GM12878 (cell line): ENCODE measurements around the gene PHACTR1. TPM values are rescaled to one million over a fixed set of nuclear protein-coding genes. Genes with fewer than 3 reads are reported as not detected.

Source experiments
- ATAC-seq: fragments of 200-7000 bp; cut with Tn5 transposase; 3 replicates; pipeline ENCODE4 v1.9.1; 2020; ENCODE audit warnings: mild to moderate bottlenecking, moderate library complexity
- BruUV-seq: library from RNA; stranded (reverse); fragments of 400-500 nt; replicated peaks from 2 replicates; lab custom pipeline; 2021; lab: Mats Ljungman, UMichigan
- CTCF ChIA-PET: fragments of 300-600 bp; sonication (Branson Sonifier 250); formaldehyde crosslinking; extraction: SDS; loops from one replicate; lab custom pipeline; 2021; ENCODE audit warnings: inconsistent platforms; lab: Yijun Ruan, JAX
- POLR2A ChIA-PET: fragments of 350-600 bp; formaldehyde crosslinking; extraction: SDS; loops from one replicate; lab custom pipeline; 2021; ENCODE audit warnings: inconsistent platforms; lab: Charles Lee
- RAD21 ChIA-PET: fragments of 300-600 bp; sonication (Branson Sonifier 250); formaldehyde crosslinking; loops from one replicate; lab custom pipeline; 2023; ENCODE audit warnings: antibody characterized with exemption; ENCODE audit not compliant: unreplicated experiment; lab: Charles Lee
- SMC1A ChIA-PET: fragments of 300-600 bp; sonication (Branson Sonifier 250); formaldehyde crosslinking; loops from one replicate; lab custom pipeline; 2023; ENCODE audit not compliant: unreplicated experiment, uncharacterized antibody; lab: Charles Lee
- DNase-seq: peaks from one replicate; pipeline ENCODE4 v3.0.0-alpha.2; 2011; ENCODE audit warnings: low read depth, low spot score
- FAIRE-seq: peaks from 3 replicates; lab custom pipeline; 2011; peaks lifted over from hg19 to GRCh38; lab: Jason Lieb, UNC
- H2AFZ ChIP-seq: 2 replicates; pipeline ENCODE4 v1.6.0; 2011; ENCODE audit warnings: low read depth, low read length, control low read depth; ENCODE audit not compliant: control insufficient read depth
- H3K27ac ChIP-seq: 2 replicates; pipeline ENCODE4 v1.5.1; 2011; ENCODE audit warnings: control low read depth; ENCODE audit not compliant: control insufficient read depth, insufficient read depth
- H3K27me3 ChIP-seq, 2 experiments: replicated peaks in 1 of 2; 2 replicates each; pipeline versions ENCODE4 v1.6.0 to v1.6.1; 2011; ENCODE audit warnings: low read length in 1 of 2; ENCODE audit not compliant: control insufficient read depth in 2 of 2, insufficient read depth in 2 of 2
- H3K36me3 ChIP-seq, 2 experiments: 2 replicates each; pipeline ENCODE4 v1.5.1; 2011; ENCODE audit warnings: low read length in 1 of 2; ENCODE audit not compliant: control insufficient read depth in 2 of 2, insufficient read depth in 2 of 2
- H3K4me1 ChIP-seq: 2 replicates; pipeline ENCODE4 v1.6.1; 2011; ENCODE audit warnings: mild to moderate bottlenecking, low read length, moderate library complexity, mixed read lengths; ENCODE audit not compliant: control insufficient read depth, insufficient read depth
- H3K4me2 ChIP-seq: 2 replicates; pipeline ENCODE4 v1.6.0; 2011; ENCODE audit warnings: control low read depth; ENCODE audit not compliant: control insufficient read depth, insufficient read depth
- H3K4me3 ChIP-seq: fragments of 200-600 bp; sonication (generic); 2 replicates; pipeline ENCODE4 v1.5.1; 2016
- H3K79me2 ChIP-seq: 2 replicates; pipeline ENCODE4 v1.6.0; 2011; ENCODE audit warnings: low read length; ENCODE audit not compliant: control insufficient read depth, insufficient read depth
- H3K9ac ChIP-seq: 2 replicates; pipeline ENCODE4 v1.8.0; 2011; ENCODE audit warnings: low read length, control low read depth, mixed read lengths; ENCODE audit not compliant: control insufficient read depth, insufficient read depth
- H3K9me3 ChIP-seq: replicated peaks from 3 replicates; pipeline ENCODE4 v1.5.1; 2011; ENCODE audit warnings: mild to moderate bottlenecking, low read length; ENCODE audit not compliant: control insufficient read depth, insufficient read depth
- H4K20me1 ChIP-seq: 2 replicates; pipeline ENCODE4 v1.6.0; 2011; ENCODE audit not compliant: control insufficient read depth, insufficient read depth
- ATF3 ChIP-seq: IDR thresholded peaks from 2 replicates; pipeline ENCODE4 v1.6.1; 2011; ENCODE audit warnings: low read depth, mild to moderate bottlenecking, low read length, moderate library complexity, borderline replicate concordance; ENCODE audit errors: extremely low read depth
- BMI1 ChIP-seq: fragments of 450-650 bp; IDR thresholded peaks from 2 replicates; pipeline ENCODE4 v1.6.1; 2016; ENCODE audit warnings: mild to moderate bottlenecking, moderate library complexity, borderline replicate concordance
- CBFB ChIP-seq: IDR thresholded peaks from 2 replicates; pipeline ENCODE4 v1.6.1; 2016; ENCODE audit warnings: antibody characterized with exemption, low read depth
- CBX3 ChIP-seq: fragments of 200-600 bp; sonication (generic); IDR thresholded peaks from 2 replicates; pipeline ENCODE4 v1.6.1; 2016; ENCODE audit warnings: low read depth, borderline replicate concordance
- IRF5 ChIP-seq: fragments of 450-650 bp; IDR thresholded peaks from 2 replicates; pipeline ENCODE4 v1.6.1; 2017; ENCODE audit warnings: borderline replicate concordance
- STAT3 ChIP-seq: IDR thresholded peaks from 2 replicates; pipeline ENCODE4 v1.6.1; 2011; ENCODE audit warnings: low read depth, low read length, improper control_type of control experiment
- WGBS: methylation state at CpG from one replicate; pipeline ENCODE4 v1.1.6; 2016; ENCODE audit warnings: low lambda C conversion rate; ENCODE audit not compliant: insufficient replicate concordance, insufficient coverage; ENCODE audit errors: missing lambda C conversion rate; 5-methylcytosine and 5-hydroxymethylcytosine counted together
- in situ Hi-C: fragments of 300-500 bp; cut with MboI; formaldehyde crosslinking; loops from 9 replicates; pipeline ENCODE4 v1.14.3; 2018; ENCODE audit warnings: mixed read lengths
- intact Hi-C: fragments of 100-400 bp; cut with micrococcal nuclease; formaldehyde crosslinking; loops from one replicate; pipeline ENCODE4 v1.14.2; 2022; ENCODE audit not compliant: unreplicated experiment
- polyA plus RNA-seq, 11 experiments: library from polyadenylated mRNA; depleted of rRNA in 4 of 11; unstranded in 6 of 11; stranded (reverse) in 5 of 11; fragments of >200 nt; fragmentation: Nextera tagmentation in 4 of 11; fragmentation: Illumina TruSeq in 1 of 11; extraction: Ambion mirVana in 4 of 11; extraction: Trizol in 1 of 11; gene quantifications; 1 replicate in 1 of 11; 2 replicates in 10 of 11; pipeline versions ENCODE4 v1.2.1 to v1.2.3, GENCODE V29; 2011 to 2016; ENCODE audit warnings: inconsistent platforms in 2 of 11, missing spikeins in 2 of 11, low read depth in 1 of 11
- total RNA-seq, 4 experiments: library from RNA; depleted of rRNA in 3 of 4; stranded (reverse); fragments of >200 nt in 3 of 4; fragmentation: Illumina TruSeq in 1 of 4; extraction: Trizol in 1 of 4; gene quantifications; 2 replicates each; pipeline versions ENCODE4 v1.2.1 to v1.2.3, GENCODE V29; 2013 to 2021
- TF ChIP-seq, protein P1 (sequence below): fragments of 450-650 bp; IDR thresholded peaks from 2 replicates; pipeline ENCODE4 v1.6.1; 2016; ENCODE audit warnings: mild to moderate bottlenecking, moderate library complexity, borderline replicate concordance

Gene PHACTR1
- total and polyA plus RNA-seq, 10 of the 15 experiments (the other 5 are each of a cell fraction or from before 2014, with no cell fraction given): 34.2 to 94.6 (median 62.3) TPM

GRCh38 chr6:13004601-13005000 lies 288.0 kb downstream of the PHACTR1 start:
- RAD21 ChIA-PET: no interaction called here
- TF ChIP-seq STAT3: no peak
- TF ChIP-seq CBX3: no peak
- no peak for TF ChIP-seq BMI1
- no peak for TF ChIP-seq CBFB
- TF ChIP-seq IRF5: no peak
- TF ChIP-seq, protein P1, sequence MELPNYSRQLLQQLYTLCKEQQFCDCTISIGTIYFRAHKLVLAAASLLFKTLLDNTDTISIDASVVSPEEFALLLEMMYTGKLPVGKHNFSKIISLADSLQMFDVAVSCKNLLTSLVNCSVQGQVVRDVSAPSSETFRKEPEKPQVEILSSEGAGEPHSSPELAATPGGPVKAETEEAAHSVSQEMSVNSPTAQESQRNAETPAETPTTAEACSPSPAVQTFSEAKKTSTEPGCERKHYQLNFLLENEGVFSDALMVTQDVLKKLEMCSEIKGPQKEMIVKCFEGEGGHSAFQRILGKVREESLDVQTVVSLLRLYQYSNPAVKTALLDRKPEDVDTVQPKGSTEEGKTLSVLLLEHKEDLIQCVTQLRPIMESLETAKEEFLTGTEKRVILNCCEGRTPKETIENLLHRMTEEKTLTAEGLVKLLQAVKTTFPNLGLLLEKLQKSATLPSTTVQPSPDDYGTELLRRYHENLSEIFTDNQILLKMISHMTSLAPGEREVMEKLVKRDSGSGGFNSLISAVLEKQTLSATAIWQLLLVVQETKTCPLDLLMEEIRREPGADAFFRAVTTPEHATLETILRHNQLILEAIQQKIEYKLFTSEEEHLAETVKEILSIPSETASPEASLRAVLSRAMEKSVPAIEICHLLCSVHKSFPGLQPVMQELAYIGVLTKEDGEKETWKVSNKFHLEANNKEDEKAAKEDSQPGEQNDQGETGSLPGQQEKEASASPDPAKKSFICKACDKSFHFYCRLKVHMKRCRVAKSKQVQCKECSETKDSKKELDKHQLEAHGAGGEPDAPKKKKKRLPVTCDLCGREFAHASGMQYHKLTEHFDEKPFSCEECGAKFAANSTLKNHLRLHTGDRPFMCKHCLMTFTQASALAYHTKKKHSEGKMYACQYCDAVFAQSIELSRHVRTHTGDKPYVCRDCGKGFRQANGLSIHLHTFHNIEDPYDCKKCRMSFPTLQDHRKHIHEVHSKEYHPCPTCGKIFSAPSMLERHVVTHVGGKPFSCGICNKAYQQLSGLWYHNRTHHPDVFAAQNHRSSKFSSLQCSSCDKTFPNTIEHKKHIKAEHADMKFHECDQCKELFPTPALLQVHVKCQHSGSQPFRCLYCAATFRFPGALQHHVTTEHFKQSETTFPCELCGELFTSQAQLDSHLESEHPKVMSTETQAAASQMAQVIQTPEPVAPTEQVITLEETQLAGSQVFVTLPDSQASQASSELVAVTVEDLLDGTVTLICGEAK: no peak
- no peak for TF ChIP-seq ATF3
- POLR2A ChIA-PET: no interaction called here
- no peaks in the 10 kb centered on the region for H3K79me2 ChIP-seq
- ATAC-seq (no peak), DNase-seq (no peak), FAIRE-seq (no peak)
- 8% methylated on average over 2 of the region's 2 CpGs for WGBS
- H4K20me1 ChIP-seq: no peaks in the 10 kb centered on the region
- H3K9me3 ChIP-seq: no peaks in the 10 kb centered on the region
- in situ Hi-C loops (no loop called here), intact Hi-C loops (no loop called here)
- CTCF ChIA-PET: no interaction called here
- no peak overlapping the region for H3K27ac ChIP-seq
- H3K36me3 ChIP-seq: no peaks in the 10 kb centered on the region
- SMC1A ChIA-PET: no interaction called here
- no peak overlapping the region for H3K4me2 ChIP-seq
- H2AFZ ChIP-seq: no peak overlapping the region
- no peaks in the 10 kb centered on the region for H3K4me1 ChIP-seq
- no peak overlapping the region for H3K9ac ChIP-seq
- H3K27me3 ChIP-seq: no peaks in the 10 kb centered on the region; a peak in 1 of 4 replicates
- no peak overlapping the region for H3K4me3 ChIP-seq
- no TSS peak for BruUV-seq
